Stimulated activated CD8-positive, alpha-beta memory T cell treated with anti-CD3 and anti-CD28 coated beads, Interleukin-7, amount 100 ng/mL, for 4 hours (primary cell): ENCODE results near the gene SLX4IP.

Source experiments
- DNase-seq, 2 donors: peaks; one replicate each; pipeline ENCODE4 v3.0.0-alpha.2; 2020; ENCODE audit warnings: low read depth in 2 of 2

SLX4IP gene

DNA sequence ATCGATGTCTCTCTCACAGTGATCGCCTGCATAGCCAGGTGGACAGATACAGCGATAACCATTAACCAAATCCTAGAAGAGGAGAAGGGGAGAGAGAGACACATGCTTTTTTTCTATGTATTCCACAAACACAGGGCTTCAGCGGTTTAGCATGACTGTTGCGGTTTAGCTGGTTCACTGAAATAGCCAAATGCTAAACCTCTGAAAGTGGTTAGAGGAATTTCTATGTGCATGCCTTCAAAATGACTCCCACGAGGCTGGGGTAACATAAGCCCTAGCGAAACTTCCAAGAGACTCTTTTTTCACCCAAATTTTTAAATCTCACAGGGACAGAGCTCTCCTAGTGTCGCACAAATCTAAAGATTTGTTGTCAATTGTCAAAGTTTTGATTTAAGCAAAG is 213.5 kb downstream of the SLX4IP start:
- no peak for DNase-seq

DNA sequence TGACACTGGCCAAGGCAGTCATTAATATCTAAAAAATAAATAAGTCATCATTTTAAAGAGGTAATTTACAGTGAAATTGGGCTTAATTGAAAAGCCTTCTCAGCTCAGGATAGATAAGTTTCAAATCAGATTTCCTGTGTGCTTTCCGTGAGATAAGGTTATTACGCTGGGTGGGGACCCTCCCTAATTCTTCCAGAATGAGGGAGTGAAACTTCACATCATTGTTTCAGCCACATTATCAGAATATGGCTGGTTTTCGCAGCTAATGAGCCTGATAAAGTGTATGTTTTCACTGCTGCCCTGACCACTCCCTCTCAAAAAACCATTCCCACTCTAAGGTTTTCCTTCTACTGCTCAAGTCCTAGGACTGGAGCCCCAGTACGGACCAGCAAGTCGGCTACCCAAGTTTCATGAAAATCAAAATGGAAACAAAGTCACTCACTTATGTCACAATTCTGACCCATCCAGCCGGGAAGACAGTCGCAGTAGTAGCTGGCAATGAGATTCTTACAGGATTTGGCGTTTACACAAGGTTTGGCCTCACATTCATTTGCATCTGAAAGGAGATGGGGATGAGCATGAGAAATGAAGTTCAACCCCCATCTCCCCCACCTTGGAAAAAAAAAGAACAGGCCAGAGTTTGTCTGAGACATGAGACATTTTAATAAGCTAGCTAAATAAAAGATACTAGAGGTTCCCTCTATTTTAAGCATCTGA is 214.1 kb downstream of the SLX4IP start:
- DNase-seq, result no peak

DNA sequence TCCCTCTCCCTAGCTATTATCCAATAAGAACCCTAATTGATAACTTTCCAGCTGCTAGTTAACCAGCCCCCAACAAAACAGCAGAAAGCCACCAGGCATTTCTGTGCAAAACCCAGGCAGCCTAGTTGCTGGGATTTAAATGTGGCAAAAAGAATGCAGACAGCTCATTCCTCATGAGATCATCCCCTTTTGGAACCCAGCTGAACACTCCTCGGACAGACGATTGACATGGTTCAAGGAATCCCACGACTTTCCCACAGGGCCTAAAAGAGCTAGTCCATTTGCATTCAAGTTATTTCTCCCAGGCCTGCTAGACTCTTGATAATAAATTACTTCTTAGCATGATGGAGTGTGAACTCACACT is 214.7 kb downstream of the SLX4IP start:
- no peak for DNase-seq

DNA sequence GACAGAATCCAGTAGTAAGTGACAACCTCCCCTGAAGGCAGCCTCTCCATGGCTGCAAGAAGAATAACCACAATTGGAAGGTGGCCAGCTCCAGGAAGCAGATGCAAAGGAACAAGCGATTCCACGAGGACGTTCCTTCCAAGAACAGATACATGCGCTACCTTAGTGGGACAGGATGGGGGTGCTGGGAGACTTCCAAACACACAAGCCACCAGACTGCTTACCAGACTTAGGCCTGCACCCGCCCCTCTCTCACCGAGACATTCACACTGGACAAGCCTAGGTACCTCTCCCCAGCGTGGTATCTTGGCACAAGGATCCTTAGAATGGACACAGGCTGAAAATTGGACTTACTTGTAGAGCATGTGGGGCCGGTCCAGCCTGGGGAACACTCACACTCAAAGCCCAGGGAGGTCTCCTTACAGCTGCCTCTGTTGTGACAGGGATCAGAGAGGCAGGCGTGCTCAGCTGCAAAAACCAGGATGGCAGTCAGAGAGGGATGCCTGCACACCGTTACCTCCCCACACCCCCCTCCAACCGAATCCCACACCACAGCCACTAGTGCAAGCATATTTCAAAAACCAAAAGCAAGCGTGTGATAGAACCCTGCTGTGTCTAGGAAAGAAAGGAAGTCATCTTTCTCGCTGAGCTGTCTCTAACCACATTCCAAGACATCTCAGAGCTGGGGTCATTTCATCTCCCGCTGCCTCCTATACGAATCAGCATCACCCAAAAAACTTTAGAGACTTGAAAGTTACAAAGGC is 216.3 kb downstream of the SLX4IP start:
- DNase-seq, result no peak

DNA sequence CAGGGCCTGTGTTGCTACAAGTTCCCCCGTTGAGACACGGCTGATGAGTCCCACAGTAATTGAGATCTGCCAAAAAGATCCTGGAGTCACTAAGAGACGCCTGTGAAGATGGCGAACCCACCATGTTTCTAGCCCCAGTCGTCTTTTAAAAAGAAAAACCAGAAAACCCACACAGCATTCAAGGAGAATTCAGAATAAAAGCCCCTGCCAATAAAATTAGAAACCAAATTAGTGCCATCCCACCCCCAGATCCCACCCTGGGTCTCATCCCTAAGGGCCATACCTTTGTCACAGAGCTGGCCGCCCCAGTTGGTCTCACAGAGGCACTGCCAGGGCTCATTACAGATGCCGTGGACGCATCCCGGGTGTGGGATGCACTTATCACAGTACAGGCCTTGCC is 217.1 kb downstream of the SLX4IP start:
- DNase-seq, result no peak

DNA sequence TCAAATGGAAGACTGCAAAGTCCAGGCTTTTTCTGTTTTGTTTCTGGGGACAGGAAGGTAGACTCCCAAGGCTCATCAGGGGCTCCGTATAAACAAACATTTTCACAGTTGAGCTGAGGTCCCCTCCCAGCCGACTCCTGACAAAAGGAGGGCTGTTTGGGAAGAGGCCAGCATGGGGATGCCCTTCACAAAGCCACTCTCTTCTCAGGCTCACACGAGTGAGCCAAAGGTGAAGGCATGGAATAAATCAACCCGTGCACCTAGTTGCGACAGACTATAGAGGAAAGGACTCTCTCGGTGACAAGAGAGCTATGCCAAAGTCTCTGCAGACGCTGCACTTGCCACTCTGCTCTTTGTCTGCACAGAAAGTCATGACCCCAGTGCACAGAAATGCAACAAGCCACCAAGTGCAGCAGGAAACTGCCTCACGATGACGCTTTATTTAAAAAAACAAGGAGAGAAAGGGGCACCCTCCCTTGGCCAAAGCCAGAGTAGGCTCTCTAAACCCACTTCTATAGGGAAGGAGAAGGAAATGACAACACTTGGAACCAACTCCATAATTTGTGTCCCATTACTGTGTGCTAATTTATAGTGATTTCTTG is 217.7 kb downstream of the SLX4IP start:
- no peak for DNase-seq

DNA sequence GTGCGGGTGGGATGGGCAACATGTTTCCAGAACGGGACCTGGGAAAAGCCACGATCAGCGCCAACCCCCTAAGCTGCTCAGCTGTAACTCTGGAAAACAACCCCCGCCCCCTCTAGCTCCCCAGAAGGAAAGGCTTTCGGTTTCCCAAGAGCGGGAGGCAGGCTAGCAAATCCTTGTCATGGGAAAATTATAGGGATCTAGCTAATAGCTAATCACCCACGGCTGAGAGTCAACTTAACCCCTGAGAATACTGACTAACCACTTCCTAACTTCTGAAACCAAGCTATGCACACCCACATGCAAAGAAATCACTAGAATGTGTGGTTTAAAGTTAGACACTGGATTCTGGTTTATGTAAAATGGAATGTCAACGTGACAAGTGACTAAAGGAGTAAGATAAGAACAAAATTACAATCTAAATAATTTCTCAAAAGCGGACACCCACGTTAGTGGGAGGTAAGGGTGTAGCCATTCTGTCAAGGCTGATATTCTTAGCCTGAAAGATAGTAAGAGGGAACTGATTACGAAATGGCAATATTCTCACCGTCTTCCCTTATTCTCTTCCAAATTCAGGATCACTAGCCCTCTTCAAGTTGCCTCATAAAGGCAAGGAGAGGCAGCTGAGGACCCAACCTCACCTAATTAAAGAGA is 218.6 kb downstream of the SLX4IP start:
- no peak for DNase-seq

DNA sequence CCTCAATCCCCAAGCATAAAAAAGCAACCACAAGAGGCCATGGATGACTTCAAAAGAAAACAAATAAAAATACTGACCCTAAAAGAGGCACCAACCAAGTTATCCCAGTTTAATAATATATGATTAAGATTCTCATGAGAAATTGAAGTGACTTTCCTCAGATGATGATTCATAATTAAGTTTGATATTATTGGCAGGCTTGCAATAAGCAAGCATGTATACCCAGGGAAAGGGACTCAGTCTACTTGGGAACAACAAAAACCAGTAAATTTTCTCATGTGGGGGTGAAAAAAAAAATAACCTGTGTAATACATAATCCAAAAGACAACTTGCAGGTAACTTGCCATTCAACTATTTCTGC is 219.1 kb downstream of the SLX4IP start:
- DNase-seq, result no peak

DNA sequence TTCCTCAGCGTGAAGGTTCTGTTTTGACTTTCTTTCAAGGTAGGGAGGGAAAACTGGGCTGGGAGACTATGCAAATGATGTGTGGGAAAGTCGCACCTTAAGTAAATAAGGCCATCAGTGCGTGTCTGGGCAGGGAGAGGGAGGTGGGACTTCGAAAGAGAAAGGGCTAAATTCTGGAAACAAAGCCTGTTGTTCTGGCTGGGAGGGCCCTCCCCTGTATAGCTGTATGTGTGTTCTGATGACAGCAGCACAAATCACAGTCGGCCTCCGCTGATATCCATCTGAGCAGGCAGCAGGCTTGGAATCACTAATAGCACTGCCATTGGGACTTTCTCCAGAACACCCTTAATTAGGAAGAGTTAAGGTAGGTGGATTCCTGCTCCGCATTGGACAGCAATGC is 219.5 kb downstream of the SLX4IP start:
- no peak for DNase-seq

DNA sequence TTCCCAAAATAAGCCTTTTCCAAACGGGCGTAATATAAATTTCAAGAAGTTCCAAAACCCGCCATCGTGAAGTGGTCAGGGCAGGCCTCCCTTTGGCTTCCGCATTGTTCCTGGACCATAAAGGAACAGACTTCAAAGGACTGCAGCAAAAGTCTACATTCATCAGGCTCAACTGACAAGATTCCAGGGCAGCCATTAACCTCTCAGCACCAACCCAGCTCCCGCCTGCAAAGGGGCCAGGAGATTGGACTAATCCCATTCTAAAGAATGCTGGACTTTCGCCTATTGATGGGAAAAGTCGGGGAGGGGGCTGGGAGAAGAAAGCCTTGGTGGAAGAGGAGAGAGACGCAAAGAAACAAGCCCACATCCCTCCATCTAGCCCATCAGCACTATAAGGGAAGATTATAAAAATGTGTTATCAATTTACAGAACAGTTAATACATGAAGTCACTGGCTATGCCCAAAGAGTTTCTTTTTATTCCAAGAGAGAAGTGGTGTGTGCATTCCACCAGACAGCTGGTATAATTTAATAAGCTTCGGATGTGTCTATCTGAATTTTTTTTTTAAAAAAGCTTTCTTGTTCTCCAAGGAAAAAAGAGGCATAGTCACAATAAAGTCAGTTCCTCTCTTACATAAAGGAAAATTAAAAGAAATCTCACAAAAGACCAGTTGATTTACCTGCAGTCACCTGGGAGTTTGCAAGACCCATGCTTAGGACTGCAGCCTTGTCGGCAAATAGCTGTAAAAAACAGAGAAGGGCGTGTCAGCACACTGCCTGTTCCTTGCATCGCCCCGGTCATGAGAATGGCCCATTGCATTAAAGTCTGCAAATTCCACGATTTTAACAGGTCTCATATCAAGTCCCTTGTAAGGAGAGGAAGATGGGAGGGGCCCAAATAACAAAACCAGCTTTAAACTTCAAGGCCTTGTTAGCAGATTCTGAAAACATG is 220.9 kb downstream of the SLX4IP start:
- no peak for DNase-seq

DNA sequence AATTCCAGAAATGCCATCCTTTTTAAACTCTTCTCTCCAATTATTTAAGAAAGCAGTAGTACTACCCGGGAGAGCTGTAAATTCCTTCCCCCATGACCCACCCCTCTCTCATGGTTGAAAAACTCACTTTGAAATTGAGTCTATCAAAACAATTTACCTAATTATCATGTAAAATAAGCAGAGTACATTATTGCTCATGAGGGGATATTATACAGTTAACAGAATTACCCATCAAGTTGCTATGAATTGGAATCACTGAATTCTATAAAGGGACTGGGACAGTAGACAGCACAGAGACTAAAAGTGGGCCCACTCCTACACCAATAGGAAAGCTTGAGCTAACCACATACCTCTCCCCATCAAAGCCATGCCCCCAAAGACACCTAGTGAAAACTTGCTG is 222.3 kb downstream of the SLX4IP start:
- no peak for DNase-seq

DNA sequence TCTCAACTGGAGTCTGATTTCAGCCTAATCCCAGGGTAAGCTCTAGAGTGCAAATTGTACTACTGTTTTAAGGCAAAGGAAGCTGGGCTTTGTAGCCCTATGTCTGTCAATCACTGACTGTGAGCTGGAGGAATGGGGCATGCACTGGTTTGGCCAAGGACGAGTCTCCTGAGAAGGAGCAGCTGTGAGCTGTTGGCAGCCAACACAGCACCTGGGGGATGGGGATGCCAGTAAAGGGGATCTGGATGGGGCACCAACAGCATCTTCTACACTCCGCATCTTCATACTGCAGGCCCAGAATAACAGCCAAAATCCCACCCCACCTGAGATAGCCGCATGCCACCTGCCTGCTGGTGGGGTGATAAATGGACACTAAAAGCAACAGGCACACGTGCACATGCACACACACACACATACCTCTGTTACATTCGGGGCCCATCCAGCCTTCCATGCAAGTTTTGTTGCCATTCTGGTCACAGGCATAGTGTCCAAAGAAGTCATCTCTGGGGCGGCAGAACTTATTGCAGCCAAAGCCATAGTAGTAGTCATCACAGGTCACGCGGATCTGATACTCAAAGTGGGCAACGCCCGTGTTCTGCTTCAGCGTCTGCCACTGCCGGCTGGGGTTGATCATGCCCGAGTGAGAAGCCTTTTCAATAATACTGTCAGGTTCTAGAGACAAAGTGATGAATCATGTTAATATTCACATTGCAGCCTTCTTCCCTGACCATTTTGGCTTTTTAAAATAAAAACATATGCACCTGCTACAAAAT is 223.1 kb downstream of the SLX4IP start:
- no peak for DNase-seq

DNA sequence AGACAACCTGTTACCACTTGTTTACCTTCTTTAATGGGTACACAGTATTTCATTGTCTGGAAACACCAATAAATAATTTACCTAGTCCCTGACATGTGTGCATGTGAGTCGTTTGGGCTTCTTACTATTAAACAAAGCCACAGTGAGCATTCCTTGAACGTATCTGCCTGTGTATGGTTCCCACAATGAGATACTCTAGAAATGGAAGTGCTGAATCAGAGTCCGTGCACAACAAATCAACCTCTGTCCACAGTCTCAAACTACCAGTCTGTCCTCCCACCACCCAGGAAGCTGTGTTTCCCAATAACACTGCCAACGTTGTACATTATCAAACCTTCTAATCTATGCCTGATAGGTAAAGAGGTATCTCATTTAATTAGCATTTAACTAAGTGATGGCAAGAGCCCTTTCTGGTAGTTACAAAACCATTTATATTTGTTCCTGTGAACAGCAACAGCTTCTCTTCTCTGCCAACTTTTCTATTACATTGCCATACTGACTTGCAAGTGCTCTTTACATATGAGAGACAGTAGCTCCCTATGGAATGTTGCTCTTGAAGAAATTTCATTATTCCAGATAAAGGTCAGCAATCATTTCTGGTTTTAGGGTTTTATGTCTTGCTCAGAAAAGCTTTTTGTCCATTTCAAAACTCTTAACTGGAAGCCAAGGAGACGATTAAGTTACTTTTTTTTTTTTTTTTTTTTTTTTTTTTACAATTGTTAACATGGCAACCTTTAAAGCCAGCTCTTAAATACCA is 223.9 kb downstream of the SLX4IP start:
- no peak for DNase-seq

DNA sequence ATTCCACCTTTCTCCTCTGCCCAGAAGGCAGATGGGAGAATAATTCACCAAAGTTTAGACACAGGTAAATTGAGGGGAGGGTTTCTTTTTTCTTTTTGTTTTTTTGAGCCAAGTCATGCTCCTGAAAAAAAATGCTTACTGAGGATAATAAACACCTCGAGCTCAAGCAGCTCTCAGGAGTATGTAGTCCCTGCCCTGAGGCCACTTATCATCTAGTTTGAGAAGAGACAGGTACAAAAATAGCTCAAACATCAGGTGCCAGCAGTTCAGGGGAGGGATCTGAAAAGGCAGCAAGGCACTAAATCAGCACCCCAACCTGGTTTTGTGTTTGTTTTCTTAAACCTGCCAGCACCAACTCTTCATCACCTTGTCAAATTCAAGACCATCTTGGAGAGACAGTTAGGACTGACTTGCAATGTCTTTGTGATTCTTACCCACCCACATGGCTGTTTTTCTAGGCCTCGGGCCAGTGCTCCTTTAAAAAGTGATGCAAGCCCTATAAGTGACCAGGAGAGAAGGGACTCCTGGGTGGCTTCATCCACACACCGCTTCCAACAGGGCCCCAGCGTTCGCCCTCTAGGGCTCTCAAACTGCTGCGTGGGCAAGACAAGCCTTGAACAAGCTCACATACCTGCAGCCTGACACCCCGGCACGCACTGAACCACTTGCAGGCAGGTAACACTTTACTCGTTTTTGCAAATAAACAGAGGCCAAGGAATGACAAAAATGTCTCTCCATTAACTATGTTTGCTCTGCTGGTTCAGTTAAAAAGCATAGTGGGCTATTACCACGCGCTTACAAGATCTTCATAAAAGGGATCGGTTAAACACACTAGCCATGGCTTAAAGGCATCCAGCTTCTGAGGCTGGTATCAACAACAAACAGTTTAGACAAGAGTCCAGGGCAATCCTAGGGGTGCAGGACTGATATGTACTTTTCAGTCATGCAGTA is 224.8 kb downstream of the SLX4IP start:
- DNase-seq, result no peak

DNA sequence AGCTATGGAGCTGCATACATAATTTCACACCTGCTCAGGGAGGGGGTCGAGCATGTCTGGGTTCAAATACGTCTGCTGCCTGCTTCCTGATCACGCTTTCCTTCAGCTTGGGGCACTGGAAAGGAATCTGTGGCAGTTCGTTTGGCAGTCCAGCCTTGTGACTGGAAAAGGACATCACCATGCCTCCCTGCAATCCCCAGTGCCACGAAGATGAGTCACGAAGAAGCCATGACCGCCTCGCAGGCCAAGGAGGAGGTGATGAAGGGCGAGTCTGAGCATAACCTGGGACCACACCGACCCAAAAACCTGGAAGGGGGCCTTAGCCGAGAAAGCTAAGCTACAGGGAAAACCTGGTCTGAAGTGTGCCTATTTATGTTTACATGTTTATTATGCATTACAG is 225.6 kb downstream of the SLX4IP start:
- DNase-seq, result no peak

DNA sequence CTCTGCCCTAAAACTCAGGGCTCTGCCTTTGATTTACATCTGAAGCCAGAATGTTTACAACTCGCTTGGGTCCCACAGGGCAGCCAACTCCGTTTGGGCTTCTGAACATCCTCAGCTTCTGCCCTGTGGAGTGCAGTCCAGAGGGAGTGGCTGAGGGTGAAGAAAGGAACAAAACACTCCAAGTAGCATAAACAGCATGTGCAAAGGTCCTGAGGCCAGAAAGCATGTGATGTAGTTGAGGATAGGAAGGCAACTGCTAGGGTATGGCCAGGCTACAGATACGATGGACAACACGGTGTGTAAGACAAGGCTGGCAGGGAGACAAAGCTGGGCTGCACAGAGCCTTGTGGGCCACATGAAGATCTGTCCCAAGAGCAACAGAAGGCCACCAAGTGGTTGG is 226.2 kb downstream of the SLX4IP start:
- no peak for DNase-seq

DNA sequence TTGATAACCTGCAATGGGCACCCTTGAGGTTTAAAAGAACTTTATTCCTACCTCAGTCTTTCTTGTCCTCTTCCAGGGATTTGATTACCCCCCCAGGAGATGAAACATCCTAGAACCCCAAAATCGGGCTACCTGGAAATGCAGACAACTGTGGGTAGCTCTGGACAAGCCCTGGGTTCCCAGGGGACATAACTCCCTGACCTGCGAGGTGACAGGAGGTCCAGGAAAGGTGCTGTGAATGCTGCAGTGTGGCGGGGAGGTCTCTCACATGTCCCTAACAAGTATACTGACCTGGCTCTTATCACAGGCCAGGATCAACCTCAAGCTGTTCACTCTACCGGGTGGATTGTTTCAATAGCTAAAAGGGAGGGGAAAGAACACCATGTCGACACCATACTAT is 227.0 kb downstream of the SLX4IP start:
- DNase-seq, result no peak

DNA sequence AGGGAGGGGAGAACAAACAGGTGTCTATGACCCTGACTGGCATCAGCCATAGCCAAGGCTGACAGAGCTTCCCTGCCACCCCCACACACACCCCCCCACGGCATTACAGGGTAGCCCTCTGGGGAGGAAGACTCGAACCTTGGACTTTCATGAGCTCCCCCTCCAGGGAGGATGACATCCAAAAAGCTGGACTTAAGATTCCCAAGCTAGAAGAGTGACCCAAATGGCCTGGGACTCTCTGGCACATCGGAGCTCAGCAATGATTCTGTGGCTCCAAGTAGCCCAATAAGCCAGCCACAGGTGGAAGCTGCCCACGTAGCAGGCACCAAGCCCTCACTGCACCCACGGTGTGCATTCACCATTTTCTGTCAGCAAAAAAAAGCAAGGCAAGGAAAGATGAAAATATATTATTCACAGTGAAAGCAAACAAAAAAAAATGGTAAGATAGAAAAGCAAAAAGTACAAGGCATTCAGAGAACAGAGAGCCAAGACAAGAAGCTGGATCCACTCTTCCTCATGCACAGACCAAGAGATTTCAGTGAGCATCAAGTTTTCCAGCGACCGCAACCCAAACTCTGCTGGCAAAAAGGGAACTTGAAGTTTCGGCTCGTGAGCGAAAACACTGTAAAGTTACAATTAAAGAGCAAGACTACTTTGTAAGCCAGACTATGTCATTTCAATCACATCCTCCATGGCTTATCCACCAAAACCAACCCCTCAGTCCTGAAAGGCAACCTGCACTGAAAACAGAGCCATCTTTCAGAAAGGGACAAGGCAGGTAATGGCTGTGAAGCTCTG is 227.8 kb downstream of the SLX4IP start:
- no peak for DNase-seq
